Smooth muscle cell (in vitro differentiated cells): ENCODE measurements around the gene CACNG3. TPM values are rescaled to one million over a fixed set of nuclear protein-coding genes. Genes with fewer than 3 reads are reported as not detected.
"Not testable (repeated sequence)": the region's sequence is repeated elsewhere in the genome, so short reads cannot be mapped to it uniquely, and the experiment has no call there.

Experiments
- DNase-seq: peaks from one replicate; lab custom pipeline; 2025; ENCODE audit not compliant: unreplicated experiment; lab: John Stamatoyannopoulos, UW
- H2AFZ ChIP-seq: fragments of 200-600 bp; sonication (generic); 2 replicates; pipeline ENCODE4 v1.6.0; 2016; ENCODE audit warnings: antibody characterized with exemption, low read depth, mild to moderate bottlenecking
- H3F3A ChIP-seq: fragments of 200-600 bp; sonication (generic); 2 replicates; pipeline ENCODE4 v1.6.0; 2017; ENCODE audit warnings: antibody characterized with exemption, low read depth
- H3K27ac ChIP-seq: fragments of 200-600 bp; sonication (generic); 2 replicates; pipeline ENCODE4 v1.5.1; 2016; ENCODE audit warnings: low read depth, mild to moderate bottlenecking
- H3K27me3 ChIP-seq: fragments of 200-600 bp; sonication (generic); 2 replicates; pipeline ENCODE4 v1.6.1; 2016; ENCODE audit warnings: low read depth, mild to moderate bottlenecking
- H3K36me3 ChIP-seq: fragments of 200-600 bp; sonication (generic); 2 replicates; pipeline ENCODE4 v1.5.1; 2016; ENCODE audit warnings: low read depth
- H3K4me1 ChIP-seq: fragments of 200-600 bp; sonication (generic); 2 replicates; pipeline ENCODE4 v1.5.1; 2016; ENCODE audit warnings: low read depth
- H3K4me2 ChIP-seq: fragments of 200-600 bp; sonication (generic); 2 replicates; pipeline ENCODE4 v1.6.0; 2016; ENCODE audit warnings: mild to moderate bottlenecking
- H3K4me3 ChIP-seq: fragments of 200-600 bp; sonication (generic); 2 replicates; pipeline ENCODE4 v1.5.1; 2016; ENCODE audit warnings: mild to moderate bottlenecking
- H3K79me2 ChIP-seq: fragments of 200-600 bp; sonication (generic); 2 replicates; pipeline ENCODE4 v1.6.0; 2016; ENCODE audit warnings: low read depth, mild to moderate bottlenecking
- H3K9ac ChIP-seq: fragments of 200-600 bp; sonication (generic); 2 replicates; pipeline ENCODE4 v1.6.0; 2016; ENCODE audit warnings: low read depth
- H3K9me3 ChIP-seq: fragments of 200-600 bp; sonication (generic); replicated peaks from 2 replicates; pipeline ENCODE4 v1.5.1; 2016; ENCODE audit warnings: low read depth
- H4K20me1 ChIP-seq: fragments of 200-600 bp; sonication (generic); 2 replicates; pipeline ENCODE4 v1.6.0; 2016; ENCODE audit warnings: low read depth
- WGBS: methylation state at CpG from one replicate; pipeline ENCODE4 v1.1.7; 2016; ENCODE audit warnings: low lambda C conversion rate; 5-methylcytosine and 5-hydroxymethylcytosine counted together
- polyA plus RNA-seq: library from polyadenylated mRNA; unstranded; fragments of >200 nt; fragmentation: Nextera tagmentation; extraction: Ambion mirVana; gene quantifications from 2 replicates; pipeline ENCODE4 v1.2.1, GENCODE V29; 2016
- total RNA-seq: library from RNA; depleted of rRNA; stranded (reverse); fragments of >200 nt; gene quantifications from 2 replicates; pipeline ENCODE4 v1.2.3, GENCODE V29; 2014
- TF ChIP-seq, protein P1 (sequence below): fragments of 200-600 bp; sonication (generic); IDR thresholded peaks from 2 replicates; pipeline ENCODE4 v1.5.1; 2017; ENCODE audit warnings: borderline replicate concordance, mild to moderate bottlenecking, antibody characterized with exemption; ENCODE audit not compliant: insufficient read depth, poor library complexity, severe bottlenecking

The CACNG3 gene
- total and polyA plus RNA-seq, 2 experiments from 2014 or later, result not detected

- H3K27me3 ChIP-seq, result peaks cover 3% of the 10 kb centered on the region
- no peak overlapping the region for H3K4me2 ChIP-seq
- H3K4me1 ChIP-seq, result no peaks in the 10 kb centered on the region
- H3K4me3 ChIP-seq, result no peak overlapping the region
- H2AFZ ChIP-seq, result no peak overlapping the region
- H3K36me3 ChIP-seq, result no peaks in the 10 kb centered on the region
- TF ChIP-seq, protein P1, sequence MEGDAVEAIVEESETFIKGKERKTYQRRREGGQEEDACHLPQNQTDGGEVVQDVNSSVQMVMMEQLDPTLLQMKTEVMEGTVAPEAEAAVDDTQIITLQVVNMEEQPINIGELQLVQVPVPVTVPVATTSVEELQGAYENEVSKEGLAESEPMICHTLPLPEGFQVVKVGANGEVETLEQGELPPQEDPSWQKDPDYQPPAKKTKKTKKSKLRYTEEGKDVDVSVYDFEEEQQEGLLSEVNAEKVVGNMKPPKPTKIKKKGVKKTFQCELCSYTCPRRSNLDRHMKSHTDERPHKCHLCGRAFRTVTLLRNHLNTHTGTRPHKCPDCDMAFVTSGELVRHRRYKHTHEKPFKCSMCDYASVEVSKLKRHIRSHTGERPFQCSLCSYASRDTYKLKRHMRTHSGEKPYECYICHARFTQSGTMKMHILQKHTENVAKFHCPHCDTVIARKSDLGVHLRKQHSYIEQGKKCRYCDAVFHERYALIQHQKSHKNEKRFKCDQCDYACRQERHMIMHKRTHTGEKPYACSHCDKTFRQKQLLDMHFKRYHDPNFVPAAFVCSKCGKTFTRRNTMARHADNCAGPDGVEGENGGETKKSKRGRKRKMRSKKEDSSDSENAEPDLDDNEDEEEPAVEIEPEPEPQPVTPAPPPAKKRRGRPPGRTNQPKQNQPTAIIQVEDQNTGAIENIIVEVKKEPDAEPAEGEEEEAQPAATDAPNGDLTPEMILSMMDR, result no peak
- H4K20me1 ChIP-seq, result no peaks in the 10 kb centered on the region
- H3K27ac ChIP-seq, result no peak overlapping the region
- no peaks in the 10 kb centered on the region for H3F3A ChIP-seq
- no peaks in the 10 kb centered on the region for H3K9me3 ChIP-seq
- 79% methylated on average over 4 of the region's 4 CpGs for WGBS
- no peaks in the 10 kb centered on the region for H3K79me2 ChIP-seq
- DNase-seq, result no peak
- H3K9ac ChIP-seq, result no peak overlapping the region
Measured at GRCh38 chr16:24337013-24337412, 80.9 kb downstream of the CACNG3 start.

- H3K4me2 ChIP-seq, H3K4me3 ChIP-seq, H3K9ac ChIP-seq, H3K27ac ChIP-seq, H2AFZ ChIP-seq, H3K9me3 ChIP-seq, H3F3A ChIP-seq, H3K4me1 ChIP-seq, DNase-seq, H3K79me2 ChIP-seq, H3K27me3 ChIP-seq, H4K20me1 ChIP-seq, H3K36me3 ChIP-seq: not testable (repeated sequence)
- WGBS, result 71% methylated on average over 11 of the region's 11 CpGs
Measured at GRCh38 chr16:24343829-24344228, 87.7 kb downstream of the CACNG3 start.

- no peaks in the 10 kb centered on the region for H3F3A ChIP-seq
- no peak overlapping the region for H3K27ac ChIP-seq
- no peak overlapping the region for H3K4me3 ChIP-seq
- no peak for DNase-seq
- TF ChIP-seq, protein P1, result no peak
- H3K4me2 ChIP-seq, result no peak overlapping the region
- H3K79me2 ChIP-seq, result no peaks in the 10 kb centered on the region
- no peaks in the 10 kb centered on the region for H4K20me1 ChIP-seq
- no peak overlapping the region for H3K9ac ChIP-seq
- H3K9me3 ChIP-seq, result no peaks in the 10 kb centered on the region
- H2AFZ ChIP-seq, result no peak overlapping the region
- no peaks in the 10 kb centered on the region for H3K27me3 ChIP-seq
- WGBS, result 72% methylated on average over 2 of the region's 2 CpGs
- no peaks in the 10 kb centered on the region for H3K36me3 ChIP-seq
- peaks cover 5% of the 10 kb centered on the region for H3K4me1 ChIP-seq
Measured at GRCh38 chr16:24344784-24345183, 88.6 kb downstream of the CACNG3 start.

DNA sequence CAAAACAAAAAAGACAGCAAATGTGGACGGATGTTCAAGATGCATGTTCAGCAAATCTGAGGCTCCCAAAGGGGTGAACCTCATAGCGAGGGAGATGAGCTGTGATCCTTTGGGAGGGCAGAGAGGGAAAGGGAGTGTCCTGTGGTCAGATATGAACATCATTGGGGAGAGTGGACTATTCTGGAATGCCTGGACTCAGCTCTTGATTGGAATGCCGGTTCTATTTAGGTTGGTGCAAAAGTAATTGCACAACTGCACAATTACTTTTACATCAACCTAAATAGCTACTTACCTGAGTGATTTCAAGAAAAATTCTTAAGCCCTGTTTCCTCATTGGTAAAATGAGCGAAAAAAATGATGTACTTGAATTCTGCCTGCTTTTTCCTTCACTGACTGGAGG lies 89.6 kb downstream of the CACNG3 start:
- TF ChIP-seq, protein P1, result no peak
- H3K4me1 ChIP-seq, result peaks cover 5% of the 10 kb centered on the region
- no peaks in the 10 kb centered on the region for H3K27me3 ChIP-seq
- no peaks in the 10 kb centered on the region for H3K9me3 ChIP-seq
- 83% methylated on average over 4 of the region's 4 CpGs for WGBS
- no peak overlapping the region for H3K4me2 ChIP-seq
- no peak overlapping the region for H3K9ac ChIP-seq
- H3K79me2 ChIP-seq, result no peaks in the 10 kb centered on the region
- H3K4me3 ChIP-seq, result no peak overlapping the region
- H3K36me3 ChIP-seq, result no peaks in the 10 kb centered on the region
- no peaks in the 10 kb centered on the region for H3F3A ChIP-seq
- H3K27ac ChIP-seq, result no peak overlapping the region
- H4K20me1 ChIP-seq, result no peaks in the 10 kb centered on the region
- no peak overlapping the region for H2AFZ ChIP-seq
- no peak for DNase-seq
